GM23338 (cell line): ENCODE results near the gene THSD7A.

ENCODE experiments used
- CTCF ChIP-seq, 2 experiments: fragments of 200-600 bp in 1 of 2; sonication (generic) in 1 of 2; conservative IDR thresholded peaks; 2 replicates each; pipeline versions ENCODE4 v1.5.1 to v1.6.1; 2016 to 2017; ENCODE audit warnings: antibody characterized with exemption in 2 of 2, low read depth in 2 of 2, mild to moderate bottlenecking in 2 of 2, moderate library complexity in 1 of 2
- EZH2 ChIP-seq: fragments of 200-600 bp; sonication (generic); IDR thresholded peaks from one replicate; pipeline ENCODE4 v1.8.0; 2017; ENCODE audit warnings: antibody characterized with exemption, mild to moderate bottlenecking, low read depth; ENCODE audit not compliant: unreplicated experiment
- EZH2phosphoT487 ChIP-seq: fragments of 200-600 bp; sonication (generic); IDR thresholded peaks from one replicate; pipeline ENCODE4 v1.8.1; 2018; ENCODE audit warnings: antibody characterized with exemption; ENCODE audit not compliant: unreplicated experiment
- ZNF114 ChIP-seq: fragments of 250-450 bp; sonication (Bioruptor Pico); IDR thresholded peaks from 2 replicates; pipeline ENCODE4 v1.5.0; 2020; ENCODE audit warnings: mild to moderate bottlenecking, moderate library complexity

- TF ChIP-seq EZH2phosphoT487 (no peak), EZH2 (no peak), ZNF114 (no peak), CTCF (conservative IDR thresholded peaks at IDR 0.05; ENCODE audit: low read depth in 2 of 2) (no peak)
Observed at GRCh38 chr7:11473220-11473619, 358.8 kb downstream of the THSD7A start.
